H1 (cell line): Measurements from ENCODE around the gene CD69. TPM values are rescaled to one million over a fixed set of nuclear protein-coding genes. Genes with fewer than 3 reads are reported as not detected.

ENCODE experiments used
- CTCF ChIA-PET: fragments of 300-600 bp; sonication (Branson Sonifier 250); formaldehyde crosslinking; loops from one replicate; lab custom pipeline; 2021; ENCODE audit not compliant: partially characterized antibody; lab: Charles Lee
- POLR2A ChIA-PET: fragments of 300-600 bp; sonication (Branson Sonifier 250); formaldehyde crosslinking; loops from one replicate; lab custom pipeline; 2021; ENCODE audit warnings: inconsistent platforms; ENCODE audit not compliant: partially characterized antibody; lab: Charles Lee
- DNase-seq, 2 experiments: peaks; one replicate each; pipeline versions ENCODE4 v3.0.0 to v3.0.0-alpha.2; 2010 to 2022; ENCODE audit warnings: low spot score in 2 of 2, low read depth in 1 of 2, mixed read lengths in 1 of 2
- FAIRE-seq: peaks from 2 replicates; lab custom pipeline; 2011; peaks lifted over from hg19 to GRCh38; lab: Jason Lieb, UNC
- H2AFZ ChIP-seq: 2 replicates; pipeline ENCODE4 v1.8.1; 2012; ENCODE audit warnings: low read length, inconsistent platforms
- H2AK5ac ChIP-seq: 2 replicates; pipeline ENCODE4 v1.6.1; 2013; ENCODE audit warnings: low read depth, low read length
- H2BK120ac ChIP-seq: replicated peaks from 2 replicates; pipeline ENCODE3; 2013; ENCODE audit warnings: low read depth, low read length, inconsistent platforms
- H2BK12ac ChIP-seq: 2 replicates; pipeline ENCODE4 v1.6.1; 2013; ENCODE audit warnings: low read depth, low read length
- H2BK15ac ChIP-seq: 2 replicates; pipeline ENCODE4 v1.6.1; 2013; ENCODE audit warnings: low read length
- H2BK20ac ChIP-seq: 2 replicates; pipeline ENCODE4 v1.6.1; 2013; ENCODE audit warnings: low read length
- H2BK5ac ChIP-seq: 2 replicates; pipeline ENCODE4 v1.6.1; 2013; ENCODE audit warnings: low read depth, low read length
- H3K14ac ChIP-seq: 2 replicates; pipeline ENCODE4 v1.6.1; 2013; ENCODE audit warnings: inconsistent platforms; ENCODE audit not compliant: insufficient read length
- H3K18ac ChIP-seq: 2 replicates; pipeline ENCODE4 v1.6.1; 2013; ENCODE audit warnings: low read length; ENCODE audit errors: extremely low read depth
- H3K23ac ChIP-seq: 2 replicates; pipeline ENCODE4 v1.6.1; 2013; ENCODE audit warnings: inconsistent platforms; ENCODE audit not compliant: insufficient read length
- H3K23me2 ChIP-seq: 2 replicates; pipeline ENCODE4 v1.6.1; 2013; ENCODE audit warnings: low read depth, low read length
- H3K27ac ChIP-seq: 2 replicates; pipeline ENCODE4 v1.6.1; 2011; ENCODE audit warnings: low read depth, low read length, inconsistent platforms
- H3K27me3 ChIP-seq, 4 experiments: replicated peaks in 1 of 4; 1 replicate in 1 of 4; 2 replicates in 3 of 4; pipeline versions ENCODE4 v1.6.1 to v1.8.1; 2011 to 2013; ENCODE audit warnings: low read length in 3 of 4, mild to moderate bottlenecking in 3 of 4, inconsistent platforms in 2 of 4, mixed read lengths in 2 of 4, moderate library complexity in 1 of 4; ENCODE audit not compliant: control insufficient read depth in 3 of 4, insufficient read depth in 3 of 4; ENCODE audit errors: extremely low read depth in 1 of 4
- H3K36me3 ChIP-seq, 4 experiments: 2 replicates each; pipeline versions ENCODE4 v1.6.1 to v1.8.1; 2011 to 2013; ENCODE audit warnings: mild to moderate bottlenecking in 4 of 4, low read length in 3 of 4, moderate library complexity in 2 of 4, control low read depth in 1 of 4, inconsistent platforms in 1 of 4; ENCODE audit not compliant: insufficient read depth in 4 of 4, control insufficient read depth in 2 of 4
- H3K4ac ChIP-seq: replicated peaks from 2 replicates; pipeline ENCODE3; 2013; ENCODE audit warnings: low read length, low read depth, mixed read lengths, inconsistent platforms; ENCODE audit not compliant: insufficient read length
- H3K4me1 ChIP-seq, 4 experiments: replicated peaks in 1 of 4; 1 replicate in 1 of 4; 2 replicates in 3 of 4; pipeline versions ENCODE4 v1.6.1 to v1.8.1; 2011 to 2013; ENCODE audit warnings: low read length in 3 of 4, inconsistent platforms in 2 of 4, mixed read lengths in 1 of 4; ENCODE audit not compliant: insufficient read depth in 4 of 4, control insufficient read depth in 3 of 4
- H3K4me2 ChIP-seq, 2 experiments: 2 replicates each; pipeline versions ENCODE4 v1.6.1 to v1.8.1; 2011 to 2013; ENCODE audit warnings: low read depth in 2 of 2, low read length in 2 of 2, control low read depth in 1 of 2, inconsistent platforms in 1 of 2, mild to moderate bottlenecking in 1 of 2; ENCODE audit not compliant: insufficient read depth in 1 of 2
- H3K4me3 ChIP-seq, 4 experiments: fragments of 200-600, 300-600 bp in 1 of 4; sonication (generic), shearing (Covaris generic), sonication (Bioruptor Twin) in 1 of 4; 2 replicates each; pipeline versions ENCODE4 v1.5.1 to v1.8.1; 2011 to 2016; ENCODE audit warnings: low read length in 4 of 4, low read depth in 3 of 4, control low read depth in 2 of 4, inconsistent platforms in 2 of 4, mild to moderate bottlenecking in 2 of 4, mixed read lengths in 1 of 4, moderate library complexity in 1 of 4; ENCODE audit not compliant: insufficient read depth in 2 of 4; ENCODE audit errors: extremely low read depth in 1 of 4
- H3K56ac ChIP-seq: replicated peaks from 2 replicates; pipeline ENCODE3; 2013; ENCODE audit warnings: low read depth, mild to moderate bottlenecking, mixed read lengths, low read length, inconsistent platforms; ENCODE audit not compliant: insufficient read length
- H3K79me1 ChIP-seq: 2 replicates; pipeline ENCODE4 v1.6.1; 2013; ENCODE audit warnings: low read depth, low read length, control low read depth
- H3K79me2 ChIP-seq, 2 experiments: 2 replicates each; pipeline versions ENCODE4 v1.6.1 to v1.8.1; 2012 to 2013; ENCODE audit warnings: low read length in 2 of 2, mild to moderate bottlenecking in 2 of 2, inconsistent platforms in 1 of 2; ENCODE audit not compliant: insufficient read depth in 2 of 2, control insufficient read depth in 1 of 2
- H3K9ac ChIP-seq, 4 experiments: replicated peaks in 1 of 4; 1 replicate in 1 of 4; 2 replicates in 3 of 4; pipeline versions ENCODE4 v1.6.1 to v1.8.1; 2011 to 2013; ENCODE audit warnings: low read depth in 3 of 4, low read length in 3 of 4, control low read depth in 2 of 4, mild to moderate bottlenecking in 2 of 4, moderate library complexity in 2 of 4, inconsistent platforms in 1 of 4; ENCODE audit errors: extremely low read depth in 1 of 4
- H3K9me3 ChIP-seq, 2 experiments: 2 replicates each; pipeline versions ENCODE4 v1.6.1 to v1.8.1; 2012 to 2013; ENCODE audit warnings: mild to moderate bottlenecking in 2 of 2, moderate library complexity in 2 of 2, control low read depth in 1 of 2, inconsistent platforms in 1 of 2, low read depth in 1 of 2, low read length in 1 of 2, mixed read lengths in 1 of 2; ENCODE audit not compliant: insufficient read depth in 2 of 2
- H4K20me1 ChIP-seq, 2 experiments: replicated peaks in 1 of 2; 2 replicates each; pipeline versions ENCODE3 to v1.8.1; 2011 to 2013; ENCODE audit warnings: inconsistent platforms in 2 of 2, low read length in 2 of 2, mild to moderate bottlenecking in 1 of 2; ENCODE audit not compliant: insufficient read depth in 2 of 2, control insufficient read depth in 1 of 2
- H4K5ac ChIP-seq: 2 replicates; pipeline ENCODE4 v1.6.1; 2013; ENCODE audit warnings: low read length, low read depth, mixed read lengths, inconsistent platforms; ENCODE audit not compliant: insufficient read length
- H4K8ac ChIP-seq: 2 replicates; pipeline ENCODE4 v1.8.0; 2013; ENCODE audit warnings: mild to moderate bottlenecking, moderate library complexity, low read length, inconsistent platforms; ENCODE audit not compliant: insufficient read depth; ENCODE audit errors: extremely low read depth
- H4K91ac ChIP-seq: replicated peaks from 2 replicates; pipeline ENCODE3; 2013; ENCODE audit warnings: low read length, mixed read lengths, inconsistent platforms; ENCODE audit not compliant: insufficient read length
- EZH2 ChIP-seq: fragments of 200-600 bp; sonication (generic); IDR thresholded peaks from 2 replicates; pipeline ENCODE4 v1.7.1; 2012; ENCODE audit warnings: low read depth, mild to moderate bottlenecking, moderate library complexity, low read length, inconsistent platforms; ENCODE audit not compliant: severe bottlenecking
- GTF2F1 ChIP-seq: IDR thresholded peaks from 2 replicates; pipeline ENCODE4 v1.6.1; 2012; ENCODE audit warnings: low read depth, low read length, improper control_type of control experiment, borderline replicate concordance
- KDM1A ChIP-seq: fragments of 200-600, 300-600 bp; sonication (generic); IDR thresholded peaks from 2 replicates; pipeline ENCODE4 v1.7.1; 2016; ENCODE audit warnings: mild to moderate bottlenecking, low read length, borderline replicate concordance
- RBBP5 ChIP-seq: IDR thresholded peaks from 2 replicates; pipeline ENCODE4 v1.7.1; 2012; ENCODE audit warnings: low read depth, mild to moderate bottlenecking, inconsistent platforms, low read length, moderate library complexity, borderline replicate concordance
- TBP ChIP-seq: IDR thresholded peaks from 2 replicates; pipeline ENCODE4 v1.6.1; 2011; ENCODE audit warnings: low read depth, low read length, improper control_type of control experiment
- WGBS, 2 experiments: shearing (Covaris generic) in 1 of 2; methylation state at CpG; one replicate each; pipeline versions ENCODE4 v1.1.6 to v1.1.7; 2013 to 2015; ENCODE audit warnings: low lambda C conversion rate in 2 of 2, mixed read lengths in 2 of 2, inconsistent platforms in 1 of 2, low coverage in 1 of 2, missing lambda C conversion rate in 1 of 2; ENCODE audit not compliant: insufficient replicate concordance in 2 of 2, insufficient coverage in 1 of 2, insufficient read length in 1 of 2; ENCODE audit errors: extremely low coverage in 1 of 2, missing lambda C conversion rate in 1 of 2; 5-methylcytosine and 5-hydroxymethylcytosine counted together
- polyA plus RNA-seq, 7 experiments: library from polyadenylated mRNA; depleted of rRNA in 3 of 7; stranded (reverse) in 5 of 7; unstranded in 2 of 7; fragments of >200 nt in 5 of 7; fragments of 200-250 nt in 2 of 7; gene quantifications; 1 replicate in 5 of 7; 2 replicates in 1 of 7; 4 replicates in 1 of 7; pipeline versions ENCODE4 v1.2.1 to v1.2.3, GENCODE V29; 2011 to 2013; ENCODE audit warnings: missing spikeins in 2 of 7, mixed read lengths in 2 of 7
- total RNA-seq: library from RNA; stranded (reverse); fragmentation: NEBNext Ultra II Directional; extraction: Animal tissue kit (Norgen Biotek cat#: 25700); gene quantifications from 2 replicates; pipeline ENCODE4 v1.2.1, GENCODE V29; 2021
- TF ChIP-seq, protein P1 (sequence below): IDR thresholded peaks from 2 replicates; pipeline ENCODE4 v1.6.1; 2012; ENCODE audit warnings: inconsistent platforms
- TF ChIP-seq, protein P2 (sequence below): IDR thresholded peaks from 2 replicates; pipeline ENCODE4 v1.6.1; 2012; ENCODE audit warnings: inconsistent platforms

CD69 gene
- total and polyA plus RNA-seq, 2 of the 8 experiments (the other 6 are each of a cell fraction or from before 2014, with no cell fraction given), result not detected

DNA sequence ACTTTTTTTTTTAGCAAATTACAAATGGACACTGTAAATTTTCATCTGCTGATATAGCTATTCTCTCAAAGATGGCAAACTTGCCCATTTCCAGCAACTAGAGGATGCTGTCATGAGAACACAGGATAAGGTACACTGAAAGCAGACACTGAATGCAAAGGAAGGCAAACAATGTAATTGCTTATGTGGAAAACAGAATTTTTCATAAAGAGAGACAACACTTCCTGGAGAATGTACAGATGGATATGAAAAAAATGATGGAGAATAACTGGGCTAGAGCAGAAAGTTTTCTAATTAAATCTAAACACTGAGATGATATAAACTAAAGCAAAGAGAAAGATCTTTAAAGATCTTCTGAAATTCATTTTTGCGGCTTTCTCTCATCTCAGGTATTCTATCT lies 581 bp downstream of the CD69 start:
- no peak overlapping the region for H3K4ac ChIP-seq
- H3K36me3 ChIP-seq, result no peaks in the 10 kb centered on the region
- no peak overlapping the region for H2BK15ac ChIP-seq
- no peak overlapping the region for H3K27ac ChIP-seq
- POLR2A ChIA-PET, result no interaction called here
- no peak overlapping the region for H4K5ac ChIP-seq
- no peak overlapping the region for H3K4me2 ChIP-seq
- no peak overlapping the region for H3K9ac ChIP-seq
- WGBS, 2 experiments, result 96% methylated on average over 1 of the region's 1 CpG; no CpG with 5 or more reads in 1 of the 2 experiments
- CTCF ChIA-PET, result interaction anchor here (0.6 to 3.8 kb wide), 6 partner anchors 8 to 174 kb away, joined by 3 to 21 read pairs (median 4); no protein-coding TSS in a partner anchor
- H3K79me1 ChIP-seq, result no peaks in the 10 kb centered on the region
- no peak overlapping the region for H3K18ac ChIP-seq
- H3K23ac ChIP-seq, result no peak overlapping the region
- TF ChIP-seq KDM1A (no peak), RBBP5 (no peak), EZH2 (no peak), TBP (no peak), GTF2F1 (no peak)
- TF ChIP-seq, protein P1, sequence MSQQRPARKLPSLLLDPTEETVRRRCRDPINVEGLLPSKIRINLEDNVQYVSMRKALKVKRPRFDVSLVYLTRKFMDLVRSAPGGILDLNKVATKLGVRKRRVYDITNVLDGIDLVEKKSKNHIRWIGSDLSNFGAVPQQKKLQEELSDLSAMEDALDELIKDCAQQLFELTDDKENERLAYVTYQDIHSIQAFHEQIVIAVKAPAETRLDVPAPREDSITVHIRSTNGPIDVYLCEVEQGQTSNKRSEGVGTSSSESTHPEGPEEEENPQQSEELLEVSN, result no peak
- TF ChIP-seq, protein P2, sequence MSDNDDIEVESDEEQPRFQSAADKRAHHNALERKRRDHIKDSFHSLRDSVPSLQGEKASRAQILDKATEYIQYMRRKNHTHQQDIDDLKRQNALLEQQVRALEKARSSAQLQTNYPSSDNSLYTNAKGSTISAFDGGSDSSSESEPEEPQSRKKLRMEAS, result no peak
- no peaks in the 10 kb centered on the region for H3K9me3 ChIP-seq
- no peaks in the 10 kb centered on the region for H3K79me2 ChIP-seq
- H2BK5ac ChIP-seq, result no peak overlapping the region
- H3K23me2 ChIP-seq, result no peaks in the 10 kb centered on the region
- no peak overlapping the region for H2AFZ ChIP-seq
- no peaks in the 10 kb centered on the region for H3K27me3 ChIP-seq
- FAIRE-seq (no peak), DNase-seq (no peak)
- H2BK12ac ChIP-seq, result no peak overlapping the region
- H4K8ac ChIP-seq, result no peak overlapping the region
- no peak overlapping the region for H2BK20ac ChIP-seq
- no peak overlapping the region for H3K14ac ChIP-seq
- no peak overlapping the region for H3K56ac ChIP-seq
- no peak overlapping the region for H4K91ac ChIP-seq
- H2AK5ac ChIP-seq, result no peak overlapping the region
- peaks cover 0 to 4% (median 0%) of the 10 kb centered on the region in 4 experiments; a peak in 1 of 7 replicates for H3K4me1 ChIP-seq
- no peaks in the 10 kb centered on the region for H4K20me1 ChIP-seq
- H3K4me3 ChIP-seq, result no peak overlapping the region
- H2BK120ac ChIP-seq, result no peak overlapping the region
